DND-41 (cell line): ENCODE data around the gene NME7.

Source experiments
- CTCF ChIP-seq: IDR thresholded peaks from 2 replicates; pipeline ENCODE4 v1.5.1; 2012; ENCODE audit warnings: borderline replicate concordance, low read length, moderate library complexity, mild to moderate bottlenecking; ENCODE audit not compliant: poor library complexity, severe bottlenecking; ENCODE audit errors: extremely low read depth
- EZH2 ChIP-seq: IDR thresholded peaks from 3 replicates; pipeline ENCODE4 v1.6.1; 2012; ENCODE audit warnings: borderline replicate concordance, low read depth, mild to moderate bottlenecking, moderate library complexity, low read length, inconsistent platforms; ENCODE audit not compliant: severe bottlenecking

- TF ChIP-seq EZH2 (no peak), CTCF (no peak)
Observed at GRCh38 chr1:169110689-169111447, 256.7 kb downstream of the NME7 start.
